ENCODE measurements around the gene VPS16. TPM values are rescaled to one million over a fixed set of nuclear protein-coding genes. Genes with fewer than 3 reads are reported as not detected.

The VPS16 gene
- total RNA-seq, 1 donor from 2014 or later: 30.0 TPM

GRCh38 chr20:2879146-2879545 is 38.6 kb downstream of the VPS16 start:
- intact Hi-C loops (cut with DNase I): no loop called here
- Histone ChIP-seq H3K4me3 (no peak overlapping the region), H3K36me3 (no peaks in the 10 kb centered on the region), H3K27me3 (no peaks in the 10 kb centered on the region), H3K27ac (no peak overlapping the region), H3K9me3 (no peaks in the 10 kb centered on the region), H3K4me1 (peaks cover 65% of the 10 kb centered on the region)
- DNase-seq (ENCODE audit: extremely low spot score in 2 of 2): no peak
- TF ChIP-seq CTCF (IDR thresholded peaks at IDR 0.05): no peak
- peak in 1 of 2 donors; percentile 25 for TF ChIP-seq POLR2AphosphoS5 (IDR thresholded peaks at IDR 0.05; ENCODE audit: insufficient read depth in 1 of 2, low read depth in 1 of 2)

- no peaks in the 10 kb centered on the region for H3K27me3 ChIP-seq
- intact Hi-C loops (cut with DNase I): no loop called here
- TF ChIP-seq CTCF (IDR thresholded peaks at IDR 0.05) (no peak), POLR2AphosphoS5 (IDR thresholded peaks at IDR 0.05; ENCODE audit: insufficient read depth in 1 of 2, low read depth in 1 of 2) (no peak), POLR2A (IDR thresholded peaks at IDR 0.05) (no peak)
- peaks cover 60% of the 10 kb centered on the region for H3K4me1 ChIP-seq
- no peak overlapping the region for H3K27ac ChIP-seq
- H3K36me3 ChIP-seq: no peaks in the 10 kb centered on the region
- H3K4me3 ChIP-seq: no peak overlapping the region
- no peaks in the 10 kb centered on the region for H3K9me3 ChIP-seq
- no peak for DNase-seq (ENCODE audit: extremely low spot score in 2 of 2)
Measured at GRCh38 chr20:2880650-2881049, 40.1 kb downstream of the VPS16 start.

GRCh38 chr20:2883726-2884637 is 43.4 kb downstream of the VPS16 start:
- TF ChIP-seq POLR2AphosphoS5 (IDR thresholded peaks at IDR 0.05; ENCODE audit: insufficient read depth in 1 of 2, low read depth in 1 of 2): no peak
- no peak for TF ChIP-seq CTCF (IDR thresholded peaks at IDR 0.05)
- TF ChIP-seq POLR2A (IDR thresholded peaks at IDR 0.05): no peak
- Histone ChIP-seq H3K27ac (no peak overlapping the region), H3K27me3 (no peaks in the 10 kb centered on the region), H3K4me1 (peaks cover 37% of the 10 kb centered on the region), H3K4me3 (no peak overlapping the region), H3K9me3 (no peaks in the 10 kb centered on the region), H3K36me3 (no peaks in the 10 kb centered on the region)
- intact Hi-C loops (cut with DNase I): no loop called here
- no peak for DNase-seq (ENCODE audit: extremely low spot score in 2 of 2)

GRCh38 chr20:2887715-2888114 is 47.2 kb downstream of the VPS16 start:
- Histone ChIP-seq H3K36me3 (no peaks in the 10 kb centered on the region), H3K4me3 (no peak overlapping the region), H3K27ac (no peak overlapping the region), H3K4me1 (peaks cover 36% of the 10 kb centered on the region), H3K27me3 (no peaks in the 10 kb centered on the region), H3K9me3 (no peaks in the 10 kb centered on the region)
- DNase-seq (ENCODE audit: extremely low spot score in 2 of 2): no peak
- intact Hi-C loops (cut with DNase I): no loop called here
- TF ChIP-seq CTCF (IDR thresholded peaks at IDR 0.05) (no peak), POLR2AphosphoS5 (IDR thresholded peaks at IDR 0.05; ENCODE audit: insufficient read depth in 1 of 2, low read depth in 1 of 2) (no peak), POLR2A (IDR thresholded peaks at IDR 0.05) (no peak)
